SKM-1 (cell line): Measurements from ENCODE around the gene PDE10A.
"Not testable (repeated sequence)": the region's sequence is repeated elsewhere in the genome, so short reads cannot be mapped to it uniquely, and the experiment has no call there.

Experiments used
- DNase-seq: peaks from one replicate; lab custom pipeline; 2025; ENCODE audit not compliant: unreplicated experiment; lab: John Stamatoyannopoulos, UW

Gene PDE10A

DNA sequence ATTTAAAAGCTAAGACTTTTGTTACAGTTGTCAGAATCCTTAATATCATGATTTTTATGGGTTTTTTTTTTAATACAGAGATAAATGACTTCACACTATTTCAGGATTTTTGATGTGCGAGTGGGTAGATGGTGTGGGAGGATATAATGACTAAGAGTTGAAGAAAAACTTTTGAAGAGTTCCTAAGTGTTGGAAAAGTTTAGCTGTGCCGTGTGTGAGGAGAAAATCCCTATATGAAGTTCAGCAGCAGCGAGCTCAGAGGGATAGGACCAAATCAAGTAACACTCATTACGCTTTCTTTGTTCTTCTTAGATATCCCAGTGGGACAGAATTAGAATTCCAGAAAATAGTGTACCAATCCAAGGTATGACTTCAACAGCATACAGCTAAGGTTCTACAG, 34.1 kb downstream of the PDE10A start:
- DNase-seq = no peak

GRCh38 chr6:165627366-165627765, 35.7 kb downstream of the PDE10A start:
- DNase-seq = no peak

DNA sequence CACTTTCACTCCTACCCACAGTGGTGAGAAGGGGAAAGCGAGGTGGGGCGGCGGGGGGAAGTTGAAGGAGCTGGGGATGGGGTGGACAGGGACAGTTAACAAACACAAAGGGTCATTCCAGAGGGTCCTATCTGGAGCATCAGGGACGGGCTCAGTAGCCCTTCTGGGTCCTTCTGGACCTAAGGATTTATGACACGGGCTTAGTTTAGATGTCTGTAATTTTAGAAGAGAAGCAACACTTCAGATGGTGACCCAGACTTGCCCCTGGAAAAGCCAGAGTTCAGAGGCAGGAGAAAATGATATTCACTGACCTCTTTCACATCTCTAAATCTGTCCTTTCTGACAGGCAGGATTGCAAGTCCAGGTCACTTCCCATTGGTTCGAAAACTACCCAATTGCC, 36.3 kb downstream of the PDE10A start:
- DNase-seq = no peak

GRCh38 chr6:165624871-165625639, 38.0 kb downstream of the PDE10A start:
- no peak for DNase-seq

- DNase-seq = no peak
These were observed 41.1 kb downstream of the PDE10A start for GRCh38 chr6:165621940-165622339.

GRCh38 chr6:165618891-165619290, 44.1 kb downstream of the PDE10A start:
- not testable (repeated sequence) for DNase-seq

- no peak for DNase-seq
These were observed 44.8 kb downstream of the PDE10A start for GRCh38 chr6:165618241-165618640.

DNA sequence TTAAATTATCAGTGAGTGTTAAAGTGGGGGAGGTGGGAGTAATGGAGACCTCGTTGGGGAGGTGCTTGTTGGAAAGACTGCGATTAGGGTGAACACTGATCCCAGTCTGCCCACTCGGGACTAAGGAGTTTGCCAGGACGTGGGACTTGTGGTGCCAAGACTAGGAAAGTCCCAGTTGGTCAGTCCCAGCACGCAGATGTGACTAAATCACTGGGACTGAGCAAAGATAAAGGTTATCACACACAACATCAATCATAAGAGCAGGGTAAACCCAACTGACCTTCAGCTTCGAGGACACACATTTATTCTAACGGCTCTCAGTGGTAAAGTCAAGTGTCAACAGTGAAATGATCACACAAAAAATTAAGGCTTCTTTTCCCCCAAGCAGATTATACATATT, 45.5 kb downstream of the PDE10A start:
- DNase-seq = no peak

GRCh38 chr6:165616116-165616515, 46.9 kb downstream of the PDE10A start:
- no peak for DNase-seq

GRCh38 chr6:165615636-165616035, 47.4 kb downstream of the PDE10A start:
- no peak for DNase-seq

- DNase-seq = no peak
These were observed 51.7 kb downstream of the PDE10A start for GRCh38 chr6:165611294-165611693.

DNA sequence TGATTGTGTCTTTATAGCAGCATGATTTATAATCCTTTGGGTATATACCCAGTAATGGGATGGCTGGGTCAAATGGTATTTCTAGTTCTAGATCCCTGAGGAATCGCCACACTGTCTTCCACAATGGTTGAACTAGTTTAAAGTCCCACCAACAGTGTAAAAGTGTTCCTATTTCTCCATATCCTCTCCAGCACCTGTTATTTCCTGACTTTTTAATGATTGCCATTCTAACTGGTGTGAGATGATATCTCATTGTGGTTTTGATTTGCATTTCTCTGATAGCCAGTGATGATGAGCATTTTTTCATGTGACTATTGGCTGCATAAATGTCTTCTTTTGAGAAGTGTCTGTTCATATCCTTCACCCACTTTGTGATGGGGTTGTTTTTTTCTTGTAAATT, 54.5 kb downstream of the PDE10A start:
- DNase-seq = not testable (repeated sequence)

- no peak for DNase-seq
These were observed 56.4 kb downstream of the PDE10A start for GRCh38 chr6:165606740-165607008.

DNA sequence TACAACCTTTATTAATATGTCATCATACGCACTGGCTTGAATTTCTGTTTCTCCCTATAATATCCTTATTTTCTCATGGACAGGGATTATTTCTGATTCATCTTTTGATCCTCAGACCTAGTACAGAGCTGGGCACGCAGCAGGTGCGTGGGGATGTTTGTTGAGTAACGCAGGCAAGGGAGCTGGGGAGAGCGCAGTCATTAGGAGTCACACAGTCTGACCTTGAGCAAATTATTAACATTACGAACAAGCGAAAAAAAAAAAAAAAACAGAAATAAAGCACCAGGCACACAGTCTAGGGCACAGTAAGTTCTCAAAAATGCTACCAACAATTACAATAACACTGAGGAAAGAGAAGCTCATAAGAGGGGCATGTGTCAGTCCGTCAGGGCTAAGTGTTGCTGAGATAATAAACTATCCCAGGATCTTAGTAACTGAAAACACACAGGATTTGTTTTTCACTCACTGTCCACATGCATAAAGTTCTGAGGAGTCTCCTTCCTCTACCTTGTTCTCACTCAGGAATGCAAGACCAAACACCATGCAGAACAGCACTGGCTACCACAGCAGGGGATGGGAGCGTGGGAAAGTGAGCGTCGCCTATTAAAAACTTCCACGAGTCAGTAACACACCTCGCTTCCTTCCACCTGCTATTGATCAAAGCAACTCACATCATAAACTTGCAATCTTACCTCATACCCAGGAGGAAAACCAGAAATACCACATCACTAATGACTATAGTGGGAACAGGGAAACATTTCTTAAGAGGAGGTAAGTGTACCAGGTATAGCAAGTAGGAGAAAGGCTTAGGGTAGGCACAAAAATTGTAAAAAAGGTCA, 56.9 kb downstream of the PDE10A start:
- DNase-seq = no peak

- DNase-seq = no peak
These were observed 57.7 kb downstream of the PDE10A start for GRCh38 chr6:165605182-165605875.

DNA sequence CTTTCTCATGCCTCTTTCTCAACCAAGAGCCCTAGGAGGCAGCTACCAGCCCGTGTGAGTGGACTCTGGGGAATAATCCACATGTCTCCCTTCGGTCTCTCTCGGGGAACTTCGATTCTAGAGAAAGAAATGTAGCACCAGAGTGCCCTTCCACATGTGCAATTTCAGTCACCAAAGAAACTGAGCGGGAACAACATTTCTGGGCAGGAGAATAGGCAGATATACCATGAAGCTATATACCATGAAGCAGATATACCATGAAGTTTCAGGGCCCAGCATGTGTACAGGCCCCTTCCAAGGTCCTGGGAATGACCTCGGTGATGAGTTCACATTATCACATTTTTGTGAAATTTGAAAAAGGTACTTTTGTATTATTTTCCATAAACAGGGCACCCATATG, 60.8 kb downstream of the PDE10A start:
- no peak for DNase-seq

DNA sequence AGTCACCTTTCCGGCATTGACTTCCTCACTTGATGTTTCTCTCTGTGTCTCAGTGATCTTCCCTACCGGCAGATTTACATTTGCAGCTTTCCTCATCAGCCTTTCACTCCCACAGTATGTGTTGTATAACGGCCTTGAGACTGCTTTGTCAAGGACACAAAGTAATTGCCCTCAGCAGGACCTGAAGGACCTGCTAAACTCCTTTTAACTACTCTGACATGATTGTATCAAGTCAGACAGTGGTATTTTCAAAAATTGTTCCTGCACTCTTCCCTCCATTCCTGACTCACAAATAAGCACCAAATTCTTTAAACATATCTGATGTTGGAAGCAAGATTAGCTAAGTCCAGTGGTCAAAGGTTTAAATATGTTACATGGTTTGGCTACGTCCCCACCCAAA, 62.4 kb downstream of the PDE10A start:
- no peak for DNase-seq

GRCh38 chr6:165599596-165600487, 63.2 kb downstream of the PDE10A start:
- no peak for DNase-seq

GRCh38 chr6:165599121-165599520, 63.9 kb downstream of the PDE10A start:
- DNase-seq = no peak

GRCh38 chr6:165597821-165598220, 65.2 kb downstream of the PDE10A start:
- no peak for DNase-seq
